GM18907 (cell line): ENCODE data around the gene LIPE.

ENCODE experiments used
- ATAC-seq: cut with Tn5 transposase; IDR thresholded peaks from one replicate; pipeline ENCODE4 v1.9.1; 2021; ENCODE audit warnings: mild to moderate bottlenecking, moderate library complexity; ENCODE audit not compliant: unreplicated experiment

The LIPE gene

GRCh38 chr19:42445948-42446347 is 18.8 kb upstream of the LIPE start:
- ATAC-seq, result no peak

GRCh38 chr19:42443944-42444398 is 16.8 kb upstream of the LIPE start:
- no peak for ATAC-seq

- no peak for ATAC-seq
These were observed 15.6 kb upstream of the LIPE start, which contains the start of gene CXCL17 for GRCh38 chr19:42442833-42443232. TSS of gene CXCL17 (minus strand) at chr19:42442946. CDS start at chr19:42442832, 114 bp downstream.

GRCh38 chr19:42441049-42441445 is 13.9 kb upstream of the LIPE start:
- ATAC-seq, result no peak

- no peak for ATAC-seq
These were observed 13.3 kb upstream of the LIPE start for GRCh38 chr19:42440357-42441048.

- no peak for ATAC-seq
These were observed 8.8 kb upstream of the LIPE start for GRCh38 chr19:42436006-42436405.

- ATAC-seq, result no peak
These were observed 8.1 kb upstream of the LIPE start for GRCh38 chr19:42435316-42435715.

GRCh38 chr19:42433503-42434260 is 6.5 kb upstream of the LIPE start:
- ATAC-seq, result no peak

GRCh38 chr19:42431486-42431885 is 4.3 kb upstream of the LIPE start:
- no peak for ATAC-seq

- ATAC-seq, result no peak
These were observed 1.5 kb upstream of the LIPE start for GRCh38 chr19:42428676-42429075.

GRCh38 chr19:42426643-42427042 is 545 bp downstream of the LIPE start:
- ATAC-seq, result no peak

- no peak for ATAC-seq
These were observed 2.5 kb downstream of the LIPE start for GRCh38 chr19:42424712-42425131.

- no peak for ATAC-seq
These were observed 2.9 kb downstream of the LIPE start for GRCh38 chr19:42424345-42424707.

GRCh38 chr19:42423462-42424344 is 3.5 kb downstream of the LIPE start:
- ATAC-seq, result peak; percentile 79

- ATAC-seq, result peak; percentile 39
These were observed 4.2 kb downstream of the LIPE start for GRCh38 chr19:42422901-42423461.

- ATAC-seq, result peak; percentile 6
These were observed 4.9 kb downstream of the LIPE start for GRCh38 chr19:42422092-42422900.

- no peak for ATAC-seq
These were observed 5.6 kb downstream of the LIPE start for GRCh38 chr19:42421591-42422031.

- no peak for ATAC-seq
These were observed 6.1 kb downstream of the LIPE start for GRCh38 chr19:42421101-42421500.

GRCh38 chr19:42420055-42420544 is 7.1 kb downstream of the LIPE start:
- no peak for ATAC-seq

GRCh38 chr19:42419309-42419708 is 7.9 kb downstream of the LIPE start:
- no peak for ATAC-seq
